PC-9 (cell line): Measurements from ENCODE around the gene ECHDC3.

Experiments used
- CTCF ChIP-seq: fragments of 200-600 bp; sonication (generic); conservative IDR thresholded peaks from 2 replicates; pipeline ENCODE4 v1.6.1; 2017; ENCODE audit warnings: mixed run types, antibody characterized with exemption, mild to moderate bottlenecking, moderate library complexity
- EZH2 ChIP-seq: fragments of 200-600 bp; sonication (generic); IDR thresholded peaks from 2 replicates; pipeline ENCODE4 v1.8.0; 2017; ENCODE audit warnings: antibody characterized with exemption, low read depth

GRCh38 chr10:11712744-11713143, 29.4 kb upstream of the ECHDC3 start:
- no peak for TF ChIP-seq CTCF
- no peak for TF ChIP-seq EZH2
